GM18507 (cell line): ENCODE data around the gene NEUROG2.
"Not testable (repeated sequence)": the region's sequence is repeated elsewhere in the genome, so short reads cannot be mapped to it uniquely, and the experiment has no call there.

Source experiments
- DNase-seq: peaks from one replicate; pipeline ENCODE4 v3.0.0; 2011; ENCODE audit warnings: low read depth; ENCODE audit not compliant: insufficient read length; ENCODE audit errors: extremely low spot score
- FAIRE-seq: peaks from 2 replicates; lab custom pipeline; 2011; peaks lifted over from hg19 to GRCh38; lab: Jason Lieb, UNC

Gene NEUROG2

GRCh38 chr4:112504807-112505206, 11.2 kb downstream of the NEUROG2 start:
- FAIRE-seq, result no peak
- no peak for DNase-seq

- no peak for FAIRE-seq
- DNase-seq, result no peak
These were observed 13.1 kb downstream of the NEUROG2 start for GRCh38 chr4:112502871-112503270.

GRCh38 chr4:112492321-112492720, 23.7 kb downstream of the NEUROG2 start:
- no peak for DNase-seq
- FAIRE-seq, result no peak

DNA sequence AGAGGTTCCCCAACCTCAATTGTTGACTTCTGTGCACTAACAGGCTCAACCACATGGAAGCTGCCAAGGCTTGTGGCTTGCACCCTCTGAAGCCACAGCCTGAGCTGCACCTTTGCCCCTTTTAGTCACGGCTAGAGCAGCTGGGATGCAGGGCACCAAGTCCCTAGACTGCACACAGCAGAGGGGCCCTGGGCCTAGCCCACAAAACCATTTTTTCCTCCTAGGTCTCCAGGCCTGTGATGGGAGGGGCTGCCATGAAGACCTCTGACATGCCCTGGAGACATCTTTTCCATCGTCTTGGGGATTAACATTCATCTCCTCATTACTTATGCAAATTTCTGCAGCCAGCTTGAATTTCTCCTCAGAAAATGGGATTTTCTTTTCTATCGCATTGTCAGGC, 25.2 kb downstream of the NEUROG2 start:
- not testable (repeated sequence) for FAIRE-seq, DNase-seq

DNA sequence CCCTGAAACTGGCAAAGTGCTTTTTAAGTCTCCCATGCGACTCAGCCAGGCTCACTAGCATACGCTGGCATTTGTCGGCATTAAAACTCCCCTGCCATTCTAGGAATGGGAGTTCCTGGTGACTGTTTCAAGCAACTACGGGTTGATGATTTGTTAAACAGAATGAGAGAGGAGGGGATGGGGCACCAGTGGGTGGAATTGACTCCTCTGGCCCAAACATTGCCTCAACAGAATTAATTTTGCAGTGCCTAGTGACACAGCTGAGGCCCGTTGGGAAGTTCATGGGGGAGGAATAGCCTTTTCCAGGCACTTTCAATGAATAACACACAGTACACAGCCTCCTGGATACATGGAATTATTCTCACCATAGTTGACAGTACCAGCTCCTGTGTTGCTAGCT, 30.1 kb downstream of the NEUROG2 start:
- FAIRE-seq (no peak), DNase-seq (no peak)

- FAIRE-seq (no peak), DNase-seq (no peak)
These were observed 42.0 kb downstream of the NEUROG2 start for GRCh38 chr4:112473985-112474384.

GRCh38 chr4:112472318-112472717, 43.7 kb downstream of the NEUROG2 start:
- DNase-seq, result no peak
- no peak for FAIRE-seq
